HG02973 (cell line): ENCODE results near the gene GPX7.

Source experiments
- ATAC-seq: cut with Tn5 transposase; IDR thresholded peaks from one replicate; pipeline ENCODE4 v1.9.1; 2021; ENCODE audit warnings: moderate library complexity; ENCODE audit not compliant: unreplicated experiment

The GPX7 gene

GRCh38 chr1:52585474-52585873 lies 16.7 kb upstream of the GPX7 start:
- no peak for ATAC-seq

- no peak for ATAC-seq
Measured at GRCh38 chr1:52588027-52588426, 14.1 kb upstream of the GPX7 start.

DNA sequence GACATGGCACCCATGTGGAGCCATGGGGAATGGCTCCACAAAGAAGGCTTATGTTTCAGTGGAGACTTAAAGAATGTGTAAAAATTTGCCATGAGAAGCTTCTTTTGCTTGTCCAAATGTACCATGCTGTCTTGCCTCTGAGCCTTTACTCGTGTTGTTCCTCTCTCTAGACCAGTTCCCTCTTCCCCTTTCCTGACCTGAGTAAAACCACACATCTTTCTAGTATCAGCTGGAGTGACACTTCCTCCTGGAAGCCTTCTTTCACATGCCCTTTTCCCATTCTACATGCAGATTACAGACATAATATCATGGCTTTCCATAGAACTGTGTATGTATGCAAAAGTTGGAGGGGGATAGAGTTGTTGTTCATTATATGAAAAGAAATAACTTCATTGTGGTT lies 13.6 kb upstream of the GPX7 start:
- no peak for ATAC-seq

DNA sequence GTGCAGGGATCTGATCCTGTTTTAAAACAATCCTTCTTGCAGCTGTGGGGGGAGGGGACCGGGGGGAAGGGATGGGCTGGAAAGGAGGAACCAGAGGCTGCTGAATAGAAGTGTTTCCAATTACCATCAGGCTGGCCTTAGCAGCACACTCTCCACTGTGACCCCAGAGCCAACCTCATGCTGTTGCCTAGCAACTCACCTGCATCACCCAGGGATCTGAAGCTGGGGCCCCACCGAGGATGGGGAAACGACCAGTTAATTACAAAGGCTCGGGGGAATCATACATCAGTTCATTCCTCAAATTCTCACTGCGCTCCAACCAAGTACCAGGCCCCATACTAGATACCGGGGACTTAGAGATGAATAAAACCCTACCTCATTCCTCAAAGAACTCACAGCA lies 11.9 kb upstream of the GPX7 start:
- no peak for ATAC-seq

- no peak for ATAC-seq
Measured at GRCh38 chr1:52592637-52593323, 9.4 kb upstream of the GPX7 start.

- no peak for ATAC-seq
Measured at GRCh38 chr1:52593495-52593894, 8.7 kb upstream of the GPX7 start.

GRCh38 chr1:52595061-52595460 lies 7.1 kb upstream of the GPX7 start:
- no peak for ATAC-seq

- ATAC-seq, result no peak
Measured at GRCh38 chr1:52597912-52598311, 4.3 kb upstream of the GPX7 start.

DNA sequence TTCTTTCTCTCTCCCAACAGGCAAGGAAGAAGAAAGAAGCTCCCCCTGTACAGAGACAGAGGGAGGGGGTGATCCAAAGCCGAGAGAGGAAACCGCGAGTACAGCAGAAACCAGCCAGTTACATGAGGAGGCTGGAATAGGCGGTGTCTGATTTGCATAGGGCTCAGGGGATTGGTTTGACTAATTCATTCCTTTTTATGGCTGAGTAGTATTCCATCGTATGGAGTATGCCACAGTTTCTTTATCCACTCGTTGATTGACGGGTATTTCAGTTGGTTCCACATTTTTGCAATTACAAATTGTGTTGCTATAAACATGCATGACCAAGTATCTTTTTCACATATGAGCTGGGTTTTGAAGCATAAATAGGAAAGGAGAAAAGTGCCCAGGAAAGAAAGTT lies 3.4 kb upstream of the GPX7 start:
- no peak for ATAC-seq

DNA sequence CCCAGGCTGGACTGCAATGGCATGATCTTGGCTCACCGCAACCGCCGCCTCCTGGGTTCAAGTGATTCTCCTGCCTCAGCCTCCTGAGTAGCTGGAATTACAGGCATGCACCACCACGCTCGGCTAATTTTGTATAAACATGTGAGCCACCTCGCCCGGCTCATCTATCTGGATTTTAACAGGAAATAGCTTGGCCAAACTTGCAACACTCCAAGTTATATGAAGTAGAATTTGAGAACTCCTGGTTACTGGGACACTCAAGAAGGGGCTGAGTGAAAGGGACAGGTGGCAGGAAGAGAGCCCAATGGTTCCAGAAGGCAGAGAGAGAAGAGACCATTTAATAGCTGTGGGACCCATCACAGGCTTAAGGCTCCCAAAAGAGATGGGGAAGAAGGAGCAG lies 2.9 kb upstream of the GPX7 start:
- ATAC-seq, result no peak

DNA sequence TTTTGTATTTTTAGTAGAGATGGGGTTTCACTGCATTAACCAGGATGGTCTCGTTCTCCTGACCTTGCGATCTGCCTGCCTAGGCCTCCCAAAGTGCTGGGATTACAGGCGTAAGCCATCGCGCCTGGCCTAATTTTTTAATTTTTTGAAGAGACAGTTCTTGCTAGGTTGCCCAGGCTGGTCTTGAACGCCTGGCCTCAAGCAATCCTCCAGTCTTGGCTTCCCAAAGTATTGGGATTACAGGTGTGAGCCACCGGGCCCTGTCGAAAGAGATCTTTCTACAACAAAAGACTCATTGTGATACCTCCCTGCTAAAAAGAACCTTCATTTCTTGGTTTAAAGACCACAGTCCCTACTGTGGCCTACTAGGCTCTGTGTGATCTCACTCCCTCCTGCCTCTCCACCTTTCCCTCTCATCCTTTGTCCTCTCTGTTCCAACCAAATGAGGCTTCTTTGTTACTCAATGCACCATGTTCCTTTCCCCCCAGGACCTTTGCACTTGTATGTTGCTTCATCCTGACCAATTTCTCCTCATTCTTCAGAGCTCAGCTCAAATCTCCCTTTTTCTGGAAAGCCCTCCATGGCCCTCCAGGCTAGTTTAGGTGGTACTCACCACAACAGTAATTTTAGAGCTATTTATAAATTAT lies 1.5 kb upstream of the GPX7 start:
- no peak for ATAC-seq

DNA sequence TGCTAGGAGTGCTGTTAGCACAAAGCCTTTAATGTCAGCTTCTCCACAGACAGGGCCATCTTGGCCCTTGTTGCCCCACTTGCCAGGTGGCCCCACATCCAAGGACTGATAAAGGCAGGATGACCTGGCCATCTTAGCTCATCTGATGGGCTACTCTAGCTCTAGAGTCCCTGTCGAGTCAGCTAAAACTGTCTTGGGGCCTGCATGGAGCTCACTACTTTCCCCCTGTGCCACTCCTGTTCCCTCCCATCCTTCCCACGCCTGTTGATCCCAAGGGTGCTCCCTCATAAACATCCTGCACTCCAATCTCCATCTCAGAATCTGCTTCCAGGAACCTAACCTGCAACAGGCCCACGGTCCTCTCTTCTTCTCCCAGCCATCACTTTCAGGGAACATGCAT lies 652 bp upstream of the GPX7 start:
- ATAC-seq, result no peak

DNA sequence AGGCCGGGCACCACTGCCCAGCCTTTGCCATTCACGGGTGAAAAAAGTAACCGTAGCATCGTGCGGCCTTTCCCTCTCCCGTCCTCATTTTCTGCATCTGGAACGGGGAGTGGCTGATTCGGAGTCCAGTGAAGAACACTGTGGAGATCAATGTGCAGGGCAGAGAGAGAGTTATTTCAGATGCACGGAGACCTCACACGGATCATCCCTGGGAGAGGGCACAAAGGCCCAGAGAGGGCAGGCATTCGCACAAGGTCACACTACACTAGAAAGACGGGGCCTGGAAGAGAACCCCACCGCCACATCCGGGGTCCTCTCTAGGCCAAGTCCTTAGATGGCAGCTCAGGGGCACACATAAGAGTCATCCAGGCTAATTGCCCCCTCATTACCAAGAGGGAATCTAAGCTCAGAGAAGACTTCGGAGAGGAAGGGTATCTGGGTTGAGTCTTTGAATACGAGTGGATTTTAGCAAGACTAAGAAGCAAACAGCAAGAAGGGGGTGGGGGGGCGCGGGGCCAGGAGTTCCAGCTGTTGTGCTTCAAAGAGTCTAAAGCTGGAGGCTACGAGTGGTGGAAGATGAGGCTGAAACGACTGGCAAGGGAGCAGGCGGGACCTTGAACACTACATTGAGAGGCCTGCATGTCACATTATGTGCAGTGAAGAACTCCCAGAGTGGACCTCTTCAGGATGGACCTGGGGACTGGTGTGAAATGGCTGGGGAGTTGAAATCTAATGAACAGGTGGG lies 857 bp downstream of the GPX7 start:
- no peak for ATAC-seq

DNA sequence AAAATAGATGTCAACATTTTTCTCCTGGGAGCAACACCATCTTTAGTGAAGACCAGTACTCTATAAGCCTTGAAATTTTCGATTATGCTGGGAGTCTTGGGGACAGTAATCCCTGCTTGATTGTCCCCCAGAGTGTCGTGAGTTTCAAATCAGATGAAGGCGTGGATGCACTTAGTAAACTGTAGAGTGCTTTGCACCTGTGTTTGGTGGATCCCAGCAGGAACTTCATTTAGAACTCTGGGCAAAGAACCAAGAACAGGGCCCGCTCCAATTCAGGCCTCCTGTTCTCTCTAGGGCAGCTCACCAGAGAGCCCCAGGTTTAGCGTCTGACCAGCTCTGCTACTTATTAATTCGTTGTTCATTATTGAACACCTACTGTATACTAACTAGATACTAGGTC lies 1.5 kb downstream of the GPX7 start:
- no peak for ATAC-seq

DNA sequence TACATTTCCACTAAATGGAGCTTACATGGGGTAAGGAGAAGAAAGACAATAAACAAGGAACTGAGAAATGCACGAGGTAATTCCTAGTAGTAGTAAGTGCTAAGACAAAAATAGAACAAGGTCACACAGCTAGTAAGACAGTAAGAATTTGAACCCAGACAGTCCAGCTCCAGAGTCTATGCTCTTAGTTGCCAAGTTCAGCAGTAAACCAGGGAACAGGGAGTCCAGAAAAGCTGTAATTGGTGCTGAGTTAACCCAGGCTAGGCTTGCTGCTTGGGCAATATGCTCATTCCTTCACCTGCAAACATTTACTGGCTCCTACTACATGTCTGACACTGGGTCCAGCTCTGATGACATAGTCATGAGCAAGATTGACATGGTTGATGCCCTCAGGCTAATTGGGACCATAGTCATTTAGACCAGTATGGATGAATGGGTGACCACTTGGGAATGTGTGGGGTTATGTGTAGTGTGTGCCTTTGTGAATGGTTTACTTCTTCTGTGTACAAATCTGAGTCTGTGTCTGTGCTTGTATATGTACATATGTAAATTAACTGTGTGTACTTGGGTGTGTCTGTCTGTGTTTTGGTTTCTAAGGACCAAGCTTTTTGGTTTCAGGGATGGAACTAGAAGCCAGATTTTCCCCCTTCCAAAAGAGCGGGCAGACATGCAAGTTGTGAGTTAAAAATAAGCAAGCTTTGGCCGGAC lies 2.0 kb downstream of the GPX7 start:
- ATAC-seq, result no peak

- no peak for ATAC-seq
Measured at GRCh38 chr1:52613636-52614373, 11.6 kb downstream of the GPX7 start.

DNA sequence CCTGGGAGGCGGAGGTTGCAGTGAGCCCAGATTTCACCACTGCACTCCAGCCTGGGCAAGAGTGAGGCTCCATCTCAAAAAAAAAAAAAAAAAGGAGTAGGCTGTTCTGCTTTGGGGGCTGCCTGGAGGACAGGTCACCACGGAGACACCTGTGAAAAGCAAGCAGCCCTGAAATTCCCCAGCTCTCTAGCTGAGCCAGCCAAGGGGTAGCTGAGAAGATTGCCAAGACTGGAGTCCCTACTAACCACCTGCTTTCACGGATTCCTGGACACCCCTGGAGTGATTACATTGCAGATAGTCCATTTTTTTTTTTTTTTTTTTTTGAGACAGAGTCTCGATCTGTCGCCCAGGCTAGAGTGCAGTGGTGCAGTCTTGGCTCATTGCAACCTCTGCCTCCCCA lies 12.5 kb downstream of the GPX7 start:
- ATAC-seq, result no peak

- ATAC-seq, result no peak
Measured at GRCh38 chr1:52615489-52616042, 13.4 kb downstream of the GPX7 start.

- no peak for ATAC-seq
Measured at GRCh38 chr1:52621950-52622349, 19.8 kb downstream of the GPX7 start.

- ATAC-seq, result no peak
Measured at GRCh38 chr1:52623812-52624211, 21.6 kb downstream of the GPX7 start.

- ATAC-seq, result no peak
Measured at GRCh38 chr1:52627028-52627427, 24.9 kb downstream of the GPX7 start.
